NCI-H2196 (cell line): ENCODE results near the gene ARL16.
A peak's percentile ranks its signal among the peaks of the same experiment; 100 is the strongest.

Experiments used
- DNase-seq: peaks from one replicate; lab custom pipeline; 2025; ENCODE audit not compliant: unreplicated experiment; lab: John Stamatoyannopoulos, UW

The ARL16 gene

GRCh38 chr17:81683584-81684441, at the start of gene ARL16, which contains the start of gene HGS:
ARL16 (minus strand) TSS chr17:81683797; CDS start chr17:81683753, 44 bp downstream.
HGS (plus strand) TSS chr17:81684011; CDS start chr17:81684067, 56 bp downstream.
- peak; percentile 100 for DNase-seq

GRCh38 chr17:81727324-81728031, 43.9 kb upstream of the ARL16 start:
- DNase-seq, result peak; percentile 98

GRCh38 chr17:81726004-81726403, 42.4 kb upstream of the ARL16 start:
- no peak for DNase-seq

- no peak for DNase-seq
Observed at GRCh38 chr17:81725439-81725838, 41.8 kb upstream of the ARL16 start.

GRCh38 chr17:81723651-81724209, 40.1 kb upstream of the ARL16 start:
- DNase-seq, result no peak

GRCh38 chr17:81722184-81723120, 38.9 kb upstream of the ARL16 start:
- DNase-seq, result peak; percentile 89

- DNase-seq, result no peak
Observed at GRCh38 chr17:81720267-81721071, 36.9 kb upstream of the ARL16 start.

- no peak for DNase-seq
Observed at GRCh38 chr17:81719410-81720266, 36.0 kb upstream of the ARL16 start.

GRCh38 chr17:81717766-81718089, 34.1 kb upstream of the ARL16 start:
- no peak for DNase-seq

- no peak for DNase-seq
Observed at GRCh38 chr17:81717049-81717765, 33.6 kb upstream of the ARL16 start.

- no peak for DNase-seq
Observed at GRCh38 chr17:81716674-81716996, 33.0 kb upstream of the ARL16 start.

GRCh38 chr17:81715872-81716673, 32.5 kb upstream of the ARL16 start:
- DNase-seq, result no peak

GRCh38 chr17:81715107-81715871, 31.7 kb upstream of the ARL16 start:
- DNase-seq, result no peak

GRCh38 chr17:81714412-81715106, 31.0 kb upstream of the ARL16 start:
- DNase-seq, result no peak

GRCh38 chr17:81713556-81714411, 30.2 kb upstream of the ARL16 start:
- DNase-seq, result peak; percentile 84
